Lower leg skin (tissue), 3 donors: ENCODE measurements around the gene F10.

ENCODE experiments used
- CTCF ChIP-seq, 3 donors: fragments of 450-650 bp; IDR thresholded peaks; one replicate each; pipeline ENCODE4 v1.5.1; 2016; ENCODE audit warnings: antibody characterized with exemption in 3 of 3, mild to moderate bottlenecking in 3 of 3, moderate library complexity in 2 of 3
- POLR2A ChIP-seq, 2 donors: fragments of 450-650 bp; IDR thresholded peaks; one replicate each; pipeline ENCODE4 v1.6.1; 2016 to 2017; ENCODE audit warnings: antibody characterized with exemption in 2 of 2, mild to moderate bottlenecking in 1 of 2, moderate library complexity in 1 of 2

- TF ChIP-seq CTCF (IDR thresholded peaks at IDR 0.05) (no peak), POLR2A (IDR thresholded peaks at IDR 0.05) (no peak)
Observed at GRCh38 chr13:113090415-113090770, 32.2 kb upstream of the F10 start.
